GM18502 (cell line): Measurements from ENCODE around the gene MYOZ3.

Experiments
- ATAC-seq: cut with Tn5 transposase; IDR thresholded peaks from one replicate; pipeline ENCODE4 v1.9.1; 2021; ENCODE audit warnings: mild to moderate bottlenecking; ENCODE audit not compliant: unreplicated experiment, poor library complexity

Gene MYOZ3

DNA sequence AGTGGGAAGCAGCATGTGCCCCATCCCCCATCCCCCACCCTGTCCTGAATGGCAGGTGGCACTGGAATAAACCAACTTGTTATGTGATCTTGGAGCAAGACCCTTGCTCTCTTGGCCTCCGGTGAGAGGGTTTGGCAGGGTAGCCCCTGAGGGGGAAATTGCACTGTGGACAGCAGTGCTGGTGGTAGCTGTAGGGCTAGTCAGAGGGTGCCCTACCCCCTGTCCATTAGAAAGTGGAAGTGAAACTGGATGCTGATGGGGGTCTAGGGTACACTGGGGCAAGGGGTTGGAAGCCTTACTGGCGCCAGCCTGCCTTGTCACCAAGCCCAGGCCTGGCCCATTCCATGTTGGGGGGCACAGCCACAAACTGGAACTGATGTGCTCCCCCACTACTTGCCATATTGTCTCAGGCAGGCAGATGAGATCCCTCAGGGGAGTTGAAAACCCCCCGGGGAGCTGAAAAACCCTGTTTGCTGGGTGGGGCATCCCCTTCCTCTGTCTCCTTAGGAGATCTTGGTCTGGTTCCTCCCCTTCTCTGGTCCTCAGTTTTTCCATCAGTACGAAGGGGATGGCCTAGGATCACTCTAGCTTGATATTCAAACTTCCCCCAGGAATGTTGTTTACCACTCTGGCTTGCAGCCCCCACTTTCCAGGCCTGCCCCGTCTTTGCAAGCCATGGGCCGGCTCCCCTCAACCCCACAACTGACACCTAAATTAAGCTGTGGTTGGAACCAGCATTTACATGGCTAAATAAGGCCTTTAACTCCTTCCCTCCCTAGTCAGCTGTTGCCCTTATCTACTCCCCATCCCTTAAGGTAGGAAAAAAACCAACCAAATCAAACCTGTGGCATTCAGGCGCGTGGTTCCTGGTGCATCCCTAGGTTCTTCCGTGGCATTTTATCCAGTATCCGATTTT is 35.0 kb upstream of the MYOZ3 start:
- ATAC-seq = peak; percentile 62

DNA sequence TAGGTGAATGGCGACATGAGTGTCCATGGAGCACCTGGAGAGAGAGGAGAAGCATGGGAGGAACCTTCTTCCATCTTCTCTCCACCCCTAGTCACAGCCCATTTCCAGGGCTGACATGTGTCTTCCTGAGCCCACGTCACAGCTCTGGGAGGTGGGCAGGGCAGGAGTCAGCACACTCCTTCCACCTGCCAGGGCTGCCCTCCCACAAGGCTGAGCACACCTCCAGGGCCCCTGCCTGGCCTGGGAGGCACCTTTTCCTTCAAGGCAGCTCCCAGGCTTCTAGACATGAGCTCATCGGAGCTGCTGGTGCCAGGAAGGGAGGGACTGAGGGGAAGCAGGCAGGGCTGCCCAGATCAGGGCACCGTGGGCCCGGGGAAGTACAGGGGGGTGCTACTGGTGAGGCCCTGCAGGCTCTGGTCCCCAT is 34.2 kb upstream of the MYOZ3 start:
- ATAC-seq = no peak

GRCh38 chr5:150627731-150628545 is 33.1 kb upstream of the MYOZ3 start:
- ATAC-seq = no peak

- ATAC-seq = no peak
Observed at GRCh38 chr5:150628936-150629485, 32.0 kb upstream of the MYOZ3 start.

DNA sequence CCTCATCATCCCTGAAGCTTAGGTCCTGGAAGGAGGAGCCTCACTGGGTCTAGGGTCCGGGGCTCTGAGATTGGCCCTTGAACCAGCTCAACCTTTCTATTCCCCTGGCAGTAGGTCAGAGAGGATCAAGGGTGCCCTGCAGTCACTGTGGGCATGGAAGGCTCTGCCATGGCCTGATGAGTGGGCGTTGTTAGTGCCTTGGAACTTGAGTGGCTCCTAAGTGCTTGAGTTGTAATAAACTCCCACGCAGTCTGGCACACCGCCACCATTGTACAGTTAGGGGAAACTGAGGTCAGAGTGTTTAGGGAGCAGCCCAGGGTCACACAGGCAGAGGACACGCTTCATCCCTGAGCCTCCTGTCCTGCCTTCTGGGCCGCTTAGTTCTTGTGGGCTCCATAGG is 31.0 kb upstream of the MYOZ3 start:
- ATAC-seq = no peak

- ATAC-seq = no peak
Observed at GRCh38 chr5:150630461-150631325, 30.4 kb upstream of the MYOZ3 start.

DNA sequence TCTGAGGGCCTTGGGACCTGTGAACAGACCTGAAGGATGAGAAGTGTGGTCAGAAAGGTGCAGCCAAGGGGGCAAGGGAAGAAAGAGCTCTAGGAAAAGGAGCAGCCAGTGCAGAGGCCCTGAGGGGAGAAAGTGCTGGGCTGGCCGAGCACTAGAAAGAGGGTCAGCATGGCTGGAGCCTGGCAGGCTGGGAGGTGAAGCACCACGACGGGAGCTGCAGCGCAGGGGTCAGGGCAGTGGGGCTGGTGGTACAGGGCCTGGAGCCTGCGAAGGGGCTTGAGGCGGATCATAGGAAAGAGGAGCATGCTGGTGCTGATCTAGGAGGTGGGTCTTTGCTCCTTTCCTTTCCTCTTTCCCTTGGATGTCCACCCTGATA is 29.7 kb upstream of the MYOZ3 start:
- ATAC-seq = no peak

DNA sequence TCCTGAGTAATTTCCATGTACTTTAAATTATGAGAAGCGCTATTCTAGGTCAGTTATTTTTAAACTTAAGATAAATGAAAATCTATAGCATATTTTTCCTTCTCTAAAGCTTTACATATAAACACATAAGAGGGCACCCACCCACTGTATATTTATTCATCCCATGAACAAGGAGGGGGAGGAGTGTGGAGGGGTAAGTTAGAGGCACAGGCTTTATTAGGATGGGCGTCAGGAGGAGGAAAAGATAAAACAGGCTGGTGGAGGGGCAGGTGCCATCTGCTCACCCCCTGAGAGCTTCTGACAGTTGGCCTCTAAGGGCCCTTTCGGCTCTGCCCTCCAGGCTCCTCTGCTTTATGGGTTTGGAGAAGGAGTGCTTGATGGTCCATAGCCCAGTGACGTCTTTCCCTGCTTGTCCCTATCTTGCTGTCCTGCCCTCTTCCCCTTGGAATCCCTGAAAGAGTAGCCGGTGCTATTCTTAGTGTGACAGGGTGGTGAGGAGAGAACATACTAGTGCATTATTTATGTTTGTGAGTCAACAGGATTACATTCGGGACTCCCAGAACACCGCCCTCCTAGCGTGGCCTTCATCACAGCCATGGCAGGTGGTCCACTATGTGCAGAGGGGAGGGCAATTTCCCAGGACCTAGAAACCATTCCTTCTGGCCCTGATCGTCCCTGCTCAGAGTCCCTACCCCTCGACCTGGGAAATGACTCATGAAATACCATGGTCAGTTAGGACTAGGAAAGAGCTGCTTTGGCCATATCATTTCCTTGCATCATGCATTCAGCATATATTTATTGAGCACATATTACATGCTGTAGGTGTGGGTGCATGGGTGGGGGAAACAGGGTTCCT is 28.5 kb upstream of the MYOZ3 start:
- no peak for ATAC-seq

GRCh38 chr5:150633429-150633828 is 27.6 kb upstream of the MYOZ3 start:
- no peak for ATAC-seq

DNA sequence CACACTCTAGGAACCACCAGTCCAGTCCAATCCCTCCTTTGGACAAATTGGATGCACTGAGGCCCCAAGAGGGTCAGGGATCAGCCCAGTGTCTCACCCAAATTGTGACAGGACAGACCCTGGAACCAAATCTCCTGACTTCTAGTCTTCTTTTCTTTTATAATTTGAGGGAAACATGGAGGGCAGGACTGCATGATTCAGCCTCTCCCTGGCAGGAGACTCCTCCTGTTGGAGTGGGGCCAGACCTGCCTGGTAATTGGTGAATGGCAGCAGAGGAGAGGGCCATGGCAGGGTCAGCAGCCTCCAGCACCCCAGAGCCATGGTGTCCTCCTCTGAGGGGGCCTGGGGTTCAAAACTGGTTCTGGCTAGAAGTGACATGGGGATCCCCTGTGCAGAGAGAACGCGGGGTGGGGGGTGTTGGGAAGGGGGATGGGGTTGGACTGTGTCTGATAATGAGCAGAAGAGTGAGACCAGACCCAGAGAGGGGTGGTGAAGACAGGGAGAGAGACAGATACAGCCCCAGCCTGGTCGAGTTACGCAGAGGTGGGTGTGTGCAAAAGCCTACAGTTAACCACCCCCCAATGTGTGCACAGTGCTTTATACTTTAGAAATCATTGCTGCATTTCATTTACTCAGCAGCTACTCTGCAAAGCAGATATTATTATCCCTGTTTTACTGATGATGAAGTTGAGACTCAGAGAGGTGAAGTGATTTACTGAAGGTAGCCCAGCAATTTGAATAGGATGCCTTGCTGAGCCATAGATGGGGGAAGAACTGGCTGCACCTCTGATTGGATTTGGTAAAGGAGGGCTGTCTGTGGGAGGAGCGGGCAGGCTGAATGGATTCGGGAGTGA is 24.4 kb upstream of the MYOZ3 start:
- no peak for ATAC-seq

DNA sequence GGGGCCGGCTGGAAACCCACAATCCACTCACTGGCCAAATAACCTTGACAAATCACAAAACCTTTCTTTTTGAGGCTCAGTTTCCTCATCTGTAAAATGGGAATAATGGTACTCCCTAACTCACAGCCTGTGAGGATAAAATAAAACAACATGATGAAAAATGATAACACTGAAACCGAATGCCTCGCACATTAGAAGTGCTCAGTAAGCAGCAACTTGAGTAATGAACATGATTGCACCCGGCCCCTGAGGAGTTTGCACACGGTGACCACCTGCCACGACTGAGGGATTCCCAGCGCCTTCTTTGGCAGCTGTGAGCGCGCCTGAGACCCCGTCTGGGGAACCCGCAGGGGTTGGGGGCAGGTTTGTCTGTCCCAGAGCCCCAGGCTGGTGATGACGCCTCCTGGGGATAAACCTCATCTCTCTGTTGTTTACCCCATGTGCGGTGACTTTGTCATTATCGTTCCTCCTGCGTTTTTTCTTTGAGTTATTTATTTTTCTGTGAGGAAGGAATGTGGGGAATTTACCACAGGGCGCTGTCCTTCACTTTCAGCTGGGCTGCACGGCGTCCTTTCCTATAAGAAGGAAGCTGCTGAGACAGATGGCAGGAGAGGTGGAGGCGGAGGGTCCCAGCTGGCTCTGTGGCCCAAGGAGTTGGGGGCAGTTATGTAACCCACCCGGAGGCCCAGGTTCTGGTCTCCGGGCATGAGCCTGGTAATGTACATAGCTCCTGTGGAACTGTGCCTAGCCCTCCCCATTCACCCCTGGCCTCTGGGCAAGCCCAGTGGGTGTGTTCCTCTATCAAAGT is 23.6 kb upstream of the MYOZ3 start:
- no peak for ATAC-seq

GRCh38 chr5:150638053-150638444 is 23.0 kb upstream of the MYOZ3 start:
- ATAC-seq = no peak

DNA sequence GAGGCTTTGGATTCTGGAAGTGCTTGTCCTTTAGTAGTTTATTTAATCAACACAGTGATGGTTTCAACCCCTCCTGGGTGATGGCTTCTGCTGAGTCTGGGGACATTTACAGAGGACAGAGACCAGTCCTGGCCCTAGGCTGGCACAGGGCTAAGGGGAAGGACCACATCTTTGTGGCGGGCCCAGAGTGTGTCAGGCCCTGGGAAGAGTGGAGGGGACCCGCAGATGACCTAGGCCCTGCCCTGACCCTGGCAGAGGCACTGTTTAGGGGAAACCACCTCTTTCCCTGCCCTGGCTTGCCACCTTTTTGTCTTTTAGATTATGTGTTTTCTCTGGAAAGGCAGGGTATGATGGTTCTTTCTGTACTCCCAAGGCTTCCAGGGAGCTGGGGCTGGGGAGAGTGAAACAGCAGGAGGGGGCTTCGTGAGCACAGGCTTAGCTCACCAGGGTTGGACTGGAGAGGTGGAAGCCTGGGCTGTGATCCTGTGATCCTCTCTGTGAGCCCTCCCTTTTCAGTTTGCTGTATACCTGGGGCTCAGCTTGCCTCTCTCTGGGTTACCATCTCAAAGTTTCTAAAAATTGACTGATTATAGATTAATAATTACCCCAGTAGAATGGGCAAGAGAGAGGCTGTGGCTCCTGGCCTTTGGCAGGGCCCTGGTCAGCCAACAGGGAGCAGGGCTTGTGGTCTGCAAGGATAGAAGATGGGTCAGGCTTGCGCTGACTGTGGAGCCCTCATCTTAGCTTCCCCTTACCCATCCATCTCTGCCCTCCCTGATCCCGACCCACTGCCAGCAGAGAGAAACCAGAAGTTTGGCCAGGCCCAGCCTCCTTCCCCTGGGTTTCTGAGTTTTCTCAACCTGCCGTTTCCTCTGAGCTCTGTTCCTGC is 22.3 kb upstream of the MYOZ3 start:
- no peak for ATAC-seq

- no peak for ATAC-seq
Observed at GRCh38 chr5:150639377-150639692, 21.7 kb upstream of the MYOZ3 start.

DNA sequence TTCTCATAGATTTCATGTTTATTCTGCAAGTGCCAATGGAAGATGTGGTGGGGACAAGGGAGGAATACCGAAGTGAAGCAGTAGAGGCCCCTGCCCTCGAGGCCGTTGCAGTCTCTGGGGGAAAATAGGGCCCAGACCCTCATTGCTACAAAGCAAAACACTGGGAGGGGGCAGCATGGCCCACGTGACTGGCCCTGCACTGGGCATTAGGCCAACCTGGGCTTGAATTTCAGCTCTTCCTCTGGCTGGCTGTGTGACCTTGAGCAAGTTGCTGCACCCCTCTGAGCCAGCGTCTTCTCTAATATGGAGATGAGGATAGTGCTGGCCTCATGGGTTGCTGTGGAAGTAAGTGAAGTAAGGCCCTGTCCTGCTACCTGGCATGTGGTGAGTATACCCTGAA is 21.3 kb upstream of the MYOZ3 start:
- no peak for ATAC-seq

- no peak for ATAC-seq
Observed at GRCh38 chr5:150640311-150641005, 20.6 kb upstream of the MYOZ3 start, which contains the start of gene SYNPO. Gene SYNPO (plus strand): TSS chr5:150640660. CDS start chr5:150648276, 7,616 bp downstream.
